Neural cell (in vitro differentiated cells): ENCODE results near the gene IL19. TPM values are rescaled to one million over a fixed set of nuclear protein-coding genes. Genes with fewer than 3 reads are reported as not detected.
"Not testable (repeated sequence)": the region's sequence is repeated elsewhere in the genome, so short reads cannot be mapped to it uniquely, and the experiment has no call there.

Experiments used
- H2AFZ ChIP-seq: fragments of 200-600, 300-800 bp; sonication (generic), shearing (Covaris generic); 2 replicates; pipeline ENCODE4 v1.6.0; 2014; ENCODE audit warnings: low read depth, mild to moderate bottlenecking, antibody characterized with exemption, low read length, moderate library complexity
- H3F3A ChIP-seq: fragments of 200-600 bp; shearing (Covaris generic); 2 replicates; pipeline ENCODE4 v1.6.1; 2016; ENCODE audit warnings: mild to moderate bottlenecking, moderate library complexity, mixed read lengths, antibody characterized with exemption, low read length; ENCODE audit not compliant: insufficient read depth, poor library complexity, severe bottlenecking
- H3K27ac ChIP-seq: fragments of 200-600, 300-800 bp; sonication (generic), shearing (Covaris generic); 2 replicates; pipeline ENCODE4 v1.5.1; 2014; ENCODE audit warnings: mild to moderate bottlenecking, low read length, moderate library complexity
- H3K27me3 ChIP-seq: fragments of 300-800, 200-600 bp; sonication (generic), shearing (Covaris generic); 2 replicates; pipeline ENCODE4 v1.6.0; 2014; ENCODE audit warnings: mild to moderate bottlenecking, low read depth, low read length, moderate library complexity; ENCODE audit not compliant: insufficient read depth
- H3K36me3 ChIP-seq: fragments of 300-800, 200-600 bp; sonication (generic), shearing (Covaris generic); 2 replicates; pipeline ENCODE4 v1.5.1; 2014; ENCODE audit warnings: mild to moderate bottlenecking, antibody characterized with exemption, low read length, moderate library complexity; ENCODE audit not compliant: insufficient read depth
- H3K4me2 ChIP-seq: fragments of 300-800, 200-600 bp; sonication (generic), shearing (Covaris generic); 2 replicates; pipeline ENCODE4 v1.6.0; 2014; ENCODE audit warnings: mild to moderate bottlenecking, low read length
- H3K4me3 ChIP-seq: fragments of 300-800, 200-600 bp; sonication (generic), shearing (Covaris generic); 2 replicates; pipeline ENCODE4 v1.5.1; 2014; ENCODE audit warnings: mild to moderate bottlenecking, low read length, moderate library complexity
- H3K79me2 ChIP-seq: fragments of 200-600 bp; shearing (Covaris generic); replicated peaks from 2 replicates; pipeline ENCODE4 v1.6.0; 2014; ENCODE audit warnings: mild to moderate bottlenecking, low read length, moderate library complexity; ENCODE audit not compliant: insufficient read depth
- H3K9ac ChIP-seq: fragments of 300-800, 200-600 bp; sonication (generic), shearing (Covaris generic); 2 replicates; pipeline ENCODE4 v1.6.1; 2016; ENCODE audit warnings: mild to moderate bottlenecking, low read length, mixed read lengths
- H3K9me2 ChIP-seq: fragments of 200-600 bp; shearing (Covaris generic); 2 replicates; pipeline ENCODE4 v1.6.1; 2016; ENCODE audit warnings: mild to moderate bottlenecking, low read length, mixed read lengths; ENCODE audit not compliant: insufficient read depth
- H3K9me3 ChIP-seq: fragments of 200-600, 300-800 bp; sonication (generic), shearing (Covaris generic); 2 replicates; pipeline ENCODE4 v1.6.1; 2016; ENCODE audit warnings: mild to moderate bottlenecking, mixed run types, low read length, moderate library complexity, mixed read lengths
- H4K20me1 ChIP-seq: fragments of 200-600 bp; shearing (Covaris generic); 2 replicates; pipeline ENCODE4 v1.6.1; 2016; ENCODE audit warnings: mild to moderate bottlenecking, mixed run types; ENCODE audit not compliant: insufficient read depth
- EP300 ChIP-seq: fragments of 450-650 bp; conservative IDR thresholded peaks from 2 replicates; pipeline ENCODE4 v1.6.1; 2014; ENCODE audit warnings: antibody characterized with exemption, mild to moderate bottlenecking, moderate library complexity; ENCODE audit not compliant: poor library complexity, severe bottlenecking
- EZH2 ChIP-seq: fragments of 200-600, 300-800 bp; shearing (Covaris generic), sonication (generic); IDR thresholded peaks from 2 replicates; pipeline ENCODE4 v1.6.1; 2014; ENCODE audit warnings: antibody characterized with exemption, low read length, borderline replicate concordance, mild to moderate bottlenecking; ENCODE audit not compliant: insufficient read depth, poor library complexity, severe bottlenecking
- MXI1 ChIP-seq: fragments of 450-650 bp; conservative IDR thresholded peaks from 2 replicates; pipeline ENCODE4 v1.6.1; 2014; ENCODE audit warnings: antibody characterized with exemption, mild to moderate bottlenecking; ENCODE audit not compliant: poor library complexity, severe bottlenecking
- POLR2AphosphoS5 ChIP-seq: IDR thresholded peaks from 2 replicates; pipeline ENCODE4 v1.6.1; 2012
- RAD21 ChIP-seq: fragments of 450-650 bp; conservative IDR thresholded peaks from 2 replicates; pipeline ENCODE4 v1.6.1; 2014; ENCODE audit warnings: antibody characterized with exemption, mild to moderate bottlenecking, moderate library complexity
- REST ChIP-seq: IDR thresholded peaks from 2 replicates; pipeline ENCODE4 v1.6.1; 2012; ENCODE audit warnings: borderline replicate concordance
- SMC3 ChIP-seq: fragments of 450-650 bp; conservative IDR thresholded peaks from 2 replicates; pipeline ENCODE4 v1.6.1; 2014; ENCODE audit warnings: antibody characterized with exemption, mild to moderate bottlenecking, moderate library complexity; ENCODE audit not compliant: poor library complexity
- TAF1 ChIP-seq: IDR thresholded peaks from 2 replicates; pipeline ENCODE4 v1.6.1; 2012; ENCODE audit warnings: low read depth
- polyA plus RNA-seq: library from polyadenylated mRNA; depleted of rRNA; stranded (reverse); fragments of >200 nt; gene quantifications from 2 replicates; pipeline ENCODE4 v1.2.3, GENCODE V29; 2014
- TF ChIP-seq, protein P1 (sequence below): fragments of 450-650 bp; IDR thresholded peaks from 2 replicates; pipeline ENCODE4 v1.5.1; 2014; ENCODE audit warnings: antibody characterized with exemption, mild to moderate bottlenecking, moderate library complexity; ENCODE audit not compliant: poor library complexity, severe bottlenecking

IL19 gene
- polyA plus RNA-seq, 1 donor from 2014 or later = not detected

GRCh38 chr1:206850401-206850800 is 79.8 kb downstream of the IL19 start:
- H3K27me3 ChIP-seq = no peaks in the 10 kb centered on the region
- H4K20me1 ChIP-seq = no peaks in the 10 kb centered on the region
- TF ChIP-seq EP300 (no peak), SMC3 (no peak)
- TF ChIP-seq, protein P1, sequence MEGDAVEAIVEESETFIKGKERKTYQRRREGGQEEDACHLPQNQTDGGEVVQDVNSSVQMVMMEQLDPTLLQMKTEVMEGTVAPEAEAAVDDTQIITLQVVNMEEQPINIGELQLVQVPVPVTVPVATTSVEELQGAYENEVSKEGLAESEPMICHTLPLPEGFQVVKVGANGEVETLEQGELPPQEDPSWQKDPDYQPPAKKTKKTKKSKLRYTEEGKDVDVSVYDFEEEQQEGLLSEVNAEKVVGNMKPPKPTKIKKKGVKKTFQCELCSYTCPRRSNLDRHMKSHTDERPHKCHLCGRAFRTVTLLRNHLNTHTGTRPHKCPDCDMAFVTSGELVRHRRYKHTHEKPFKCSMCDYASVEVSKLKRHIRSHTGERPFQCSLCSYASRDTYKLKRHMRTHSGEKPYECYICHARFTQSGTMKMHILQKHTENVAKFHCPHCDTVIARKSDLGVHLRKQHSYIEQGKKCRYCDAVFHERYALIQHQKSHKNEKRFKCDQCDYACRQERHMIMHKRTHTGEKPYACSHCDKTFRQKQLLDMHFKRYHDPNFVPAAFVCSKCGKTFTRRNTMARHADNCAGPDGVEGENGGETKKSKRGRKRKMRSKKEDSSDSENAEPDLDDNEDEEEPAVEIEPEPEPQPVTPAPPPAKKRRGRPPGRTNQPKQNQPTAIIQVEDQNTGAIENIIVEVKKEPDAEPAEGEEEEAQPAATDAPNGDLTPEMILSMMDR = no peak
- no peaks in the 10 kb centered on the region for H3F3A ChIP-seq
- H3K36me3 ChIP-seq = no peaks in the 10 kb centered on the region
- no peak overlapping the region for H3K9ac ChIP-seq
- no peak overlapping the region for H3K4me2 ChIP-seq
- no peaks in the 10 kb centered on the region for H3K9me2 ChIP-seq
- no peak overlapping the region for H3K27ac ChIP-seq
- no peaks in the 10 kb centered on the region for H3K9me3 ChIP-seq
- H3K4me3 ChIP-seq = no peak overlapping the region
- no peak overlapping the region for H2AFZ ChIP-seq
- H3K79me2 ChIP-seq = no peaks in the 10 kb centered on the region

DNA sequence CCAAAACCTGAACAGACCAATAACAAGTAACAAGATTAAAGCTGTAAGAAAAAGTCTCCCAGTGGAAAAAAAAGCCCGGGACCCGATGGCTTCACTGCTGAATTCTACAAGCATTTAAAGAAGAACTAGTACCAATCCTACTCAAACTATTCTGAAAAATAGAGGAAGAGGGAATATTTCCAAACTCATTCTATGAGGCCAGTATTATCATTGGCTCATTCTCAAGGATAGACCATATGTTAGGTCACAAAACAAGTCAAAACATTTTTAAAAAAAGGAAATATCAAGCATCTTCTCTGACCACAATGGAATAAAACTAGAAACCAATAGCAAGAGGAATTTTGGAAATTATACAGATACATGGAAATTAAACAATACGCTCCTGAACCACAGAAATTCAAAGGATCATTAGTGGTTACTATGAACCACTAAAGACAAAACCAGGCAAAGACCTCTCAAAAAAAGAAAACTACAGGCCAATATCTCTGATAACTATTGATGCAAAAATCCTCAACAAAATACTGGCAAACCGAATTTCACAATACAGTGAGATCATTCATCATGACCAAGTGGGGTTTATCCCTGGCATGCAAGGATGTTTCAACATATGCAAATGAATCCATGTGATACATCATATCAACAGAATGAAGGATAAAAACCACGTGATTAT is 80.9 kb downstream of the IL19 start:
- Histone ChIP-seq H3K9ac (no peak overlapping the region), H4K20me1 (no peaks in the 10 kb centered on the region), H3K27me3 (no peaks in the 10 kb centered on the region), H3K27ac (no peak overlapping the region), H3K9me2 (no peaks in the 10 kb centered on the region), H3K4me2 (no peak overlapping the region), H3K36me3 (no peaks in the 10 kb centered on the region), H2AFZ (no peak overlapping the region), H3K79me2 (no peaks in the 10 kb centered on the region), H3K9me3 (no peaks in the 10 kb centered on the region), H3F3A (no peaks in the 10 kb centered on the region), H3K4me3 (no peak overlapping the region)
- TF ChIP-seq SMC3 (no peak), RAD21 (no peak), EP300 (no peak), POLR2AphosphoS5 (no peak), REST (no peak), EZH2 (no peak), MXI1 (no peak), TAF1 (no peak)
- TF ChIP-seq, protein P1 = no peak

DNA sequence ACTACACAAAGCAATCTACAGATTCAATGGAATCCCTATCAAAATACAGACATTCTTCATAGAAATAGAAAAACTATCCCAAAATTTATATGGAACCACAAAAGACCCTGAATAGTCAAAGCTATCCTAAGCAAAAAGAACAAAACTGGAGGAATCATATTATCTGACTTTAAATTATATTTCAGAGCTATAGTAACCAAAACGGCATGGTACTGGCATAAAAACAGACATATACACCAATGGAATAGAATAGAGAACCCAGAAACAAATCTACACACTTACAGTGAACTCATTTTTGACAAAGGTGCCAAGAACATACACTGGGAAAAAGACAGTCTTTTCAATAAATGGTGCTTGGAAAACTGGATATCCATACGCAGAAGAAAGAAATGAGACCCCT is 82.1 kb downstream of the IL19 start:
- not testable (repeated sequence) for H3K4me3 ChIP-seq, H3K9me3 ChIP-seq, H3K79me2 ChIP-seq, H3K27ac ChIP-seq, H3K27me3 ChIP-seq, H4K20me1 ChIP-seq, H3K9me2 ChIP-seq, H3K36me3 ChIP-seq, H3K9ac ChIP-seq, H3K4me2 ChIP-seq, H2AFZ ChIP-seq, H3F3A ChIP-seq

DNA sequence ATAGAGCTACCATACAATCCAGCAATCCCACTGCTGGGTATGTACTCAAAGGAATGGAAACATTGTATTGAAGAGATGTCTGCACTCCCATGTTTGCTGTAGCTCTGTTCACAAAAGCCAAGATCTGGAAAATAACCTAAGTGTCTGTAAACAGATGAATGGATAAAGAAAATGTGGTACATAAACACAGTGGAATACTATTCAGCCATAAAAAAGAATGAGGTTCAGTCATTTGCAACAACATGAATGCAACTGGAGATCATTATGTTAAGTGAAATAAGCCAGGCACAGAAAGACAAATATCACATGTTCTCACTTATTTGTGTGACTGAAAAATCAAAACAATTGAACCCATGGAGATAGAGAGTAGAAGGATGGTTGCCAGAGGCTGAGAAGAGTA is 83.1 kb downstream of the IL19 start:
- not testable (repeated sequence) for H3K79me2 ChIP-seq, H3K27me3 ChIP-seq, H3K9ac ChIP-seq, H3K36me3 ChIP-seq, H3K27ac ChIP-seq, H2AFZ ChIP-seq, H3K9me2 ChIP-seq, H3F3A ChIP-seq, H3K4me3 ChIP-seq, H4K20me1 ChIP-seq, H3K4me2 ChIP-seq, H3K9me3 ChIP-seq
